Measurements from ENCODE around the gene PTPDC1.
"Not testable (repeated sequence)": the region's sequence is repeated elsewhere in the genome, so short reads cannot be mapped to it uniquely, and the experiment has no call there.

Gene PTPDC1

DNA sequence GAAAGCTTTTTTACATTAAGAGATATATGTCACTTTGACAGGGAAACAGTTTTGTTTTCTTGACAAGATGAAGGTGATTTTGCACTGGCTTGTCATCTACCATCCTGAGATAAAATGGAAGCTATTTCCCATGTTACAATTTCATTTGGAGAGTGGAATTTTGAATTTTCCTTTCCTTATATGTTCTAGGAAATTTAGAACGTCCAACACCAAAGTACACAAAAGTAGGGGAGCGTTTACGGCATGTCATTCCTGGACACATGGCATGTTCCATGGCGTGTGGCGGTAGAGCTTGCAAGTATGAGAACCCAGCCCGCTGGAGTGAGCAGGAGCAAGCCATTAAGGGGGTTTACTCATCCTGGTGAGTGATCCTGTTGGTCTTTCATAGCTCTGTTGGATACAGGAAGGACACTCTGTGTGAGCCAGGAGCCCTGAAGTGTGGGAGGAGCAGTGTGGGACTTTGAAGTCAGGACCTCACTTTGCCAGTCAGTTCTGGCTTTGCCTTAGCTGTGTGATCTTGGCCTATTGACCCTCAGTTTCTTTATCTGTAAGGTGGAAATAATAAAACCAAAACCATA, 887 bp downstream of the PTPDC1 start:
- DNase-seq = no peak
- H3K27me3 ChIP-seq (replicated peaks; ENCODE audit: control insufficient read depth, insufficient read depth, low read length, poor library complexity, severe bottlenecking) = no peaks in the 10 kb centered on the region
- no peaks in the 10 kb centered on the region for H3K4me1 ChIP-seq (ENCODE audit: control insufficient read depth, insufficient read depth, low read length, poor library complexity, severe bottlenecking)
- no peak overlapping the region for H3K27ac ChIP-seq (ENCODE audit: insufficient read depth, low read length, poor library complexity, severe bottlenecking)
- H3K4me3 ChIP-seq (ENCODE audit: insufficient read depth, low read depth, low read length, poor library complexity, severe bottlenecking) = no peak overlapping the region
- no peaks in the 10 kb centered on the region for H3K36me3 ChIP-seq (ENCODE audit: control insufficient read depth, insufficient read depth, low read length)
- no peaks in the 10 kb centered on the region for H3K9me3 ChIP-seq (ENCODE audit: control insufficient read depth, low read length)

DNA sequence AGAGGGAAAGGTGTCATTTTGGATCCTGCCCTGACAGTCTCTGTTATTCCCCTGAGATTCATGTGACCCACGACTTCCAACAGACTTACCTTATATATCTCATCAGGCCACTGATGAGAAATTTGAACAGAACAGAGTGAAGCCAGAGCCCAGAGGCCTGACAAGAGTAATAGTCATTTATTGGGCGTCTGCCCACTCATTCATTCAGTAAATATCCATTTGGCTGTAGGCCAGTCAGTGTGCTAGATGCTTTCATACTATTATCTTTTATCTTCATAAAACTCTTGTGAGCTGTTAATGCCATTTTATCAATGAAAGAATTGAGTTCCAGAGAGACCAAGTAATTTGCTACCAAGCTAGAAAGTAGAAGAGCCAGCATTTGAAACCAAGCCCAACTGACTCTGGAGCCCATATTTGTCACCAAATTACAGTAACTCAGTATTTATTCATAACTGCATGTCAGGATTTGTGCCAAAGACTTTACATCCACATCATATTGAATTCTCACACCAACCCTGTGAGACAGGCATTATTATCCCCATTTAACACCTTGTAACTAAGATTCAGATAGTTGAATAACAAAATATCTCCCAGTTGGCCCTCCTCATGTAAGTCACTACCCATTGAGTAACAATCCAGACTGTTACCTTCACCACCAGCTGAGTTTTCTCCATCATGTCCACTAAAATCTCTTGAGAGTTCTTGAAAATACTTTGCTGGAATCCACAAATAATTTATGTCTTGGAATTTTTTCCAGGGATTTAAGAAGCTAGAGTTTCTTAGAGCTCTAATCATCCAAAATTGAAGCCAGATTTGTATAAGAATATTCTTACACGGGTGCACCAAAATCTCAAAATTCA, 2.5 kb downstream of the PTPDC1 start:
- Histone ChIP-seq H3K4me3 (ENCODE audit: insufficient read depth, low read depth, low read length, poor library complexity, severe bottlenecking) (no peak overlapping the region), H3K36me3 (ENCODE audit: control insufficient read depth, insufficient read depth, low read length) (no peaks in the 10 kb centered on the region), H3K27ac (ENCODE audit: insufficient read depth, low read length, poor library complexity, severe bottlenecking) (no peak overlapping the region), H3K27me3 (replicated peaks; ENCODE audit: control insufficient read depth, insufficient read depth, low read length, poor library complexity, severe bottlenecking) (no peaks in the 10 kb centered on the region), H3K9me3 (ENCODE audit: control insufficient read depth, low read length) (no peaks in the 10 kb centered on the region), H3K4me1 (ENCODE audit: control insufficient read depth, insufficient read depth, low read length, poor library complexity, severe bottlenecking) (no peaks in the 10 kb centered on the region)
- DNase-seq = no peak

DNA sequence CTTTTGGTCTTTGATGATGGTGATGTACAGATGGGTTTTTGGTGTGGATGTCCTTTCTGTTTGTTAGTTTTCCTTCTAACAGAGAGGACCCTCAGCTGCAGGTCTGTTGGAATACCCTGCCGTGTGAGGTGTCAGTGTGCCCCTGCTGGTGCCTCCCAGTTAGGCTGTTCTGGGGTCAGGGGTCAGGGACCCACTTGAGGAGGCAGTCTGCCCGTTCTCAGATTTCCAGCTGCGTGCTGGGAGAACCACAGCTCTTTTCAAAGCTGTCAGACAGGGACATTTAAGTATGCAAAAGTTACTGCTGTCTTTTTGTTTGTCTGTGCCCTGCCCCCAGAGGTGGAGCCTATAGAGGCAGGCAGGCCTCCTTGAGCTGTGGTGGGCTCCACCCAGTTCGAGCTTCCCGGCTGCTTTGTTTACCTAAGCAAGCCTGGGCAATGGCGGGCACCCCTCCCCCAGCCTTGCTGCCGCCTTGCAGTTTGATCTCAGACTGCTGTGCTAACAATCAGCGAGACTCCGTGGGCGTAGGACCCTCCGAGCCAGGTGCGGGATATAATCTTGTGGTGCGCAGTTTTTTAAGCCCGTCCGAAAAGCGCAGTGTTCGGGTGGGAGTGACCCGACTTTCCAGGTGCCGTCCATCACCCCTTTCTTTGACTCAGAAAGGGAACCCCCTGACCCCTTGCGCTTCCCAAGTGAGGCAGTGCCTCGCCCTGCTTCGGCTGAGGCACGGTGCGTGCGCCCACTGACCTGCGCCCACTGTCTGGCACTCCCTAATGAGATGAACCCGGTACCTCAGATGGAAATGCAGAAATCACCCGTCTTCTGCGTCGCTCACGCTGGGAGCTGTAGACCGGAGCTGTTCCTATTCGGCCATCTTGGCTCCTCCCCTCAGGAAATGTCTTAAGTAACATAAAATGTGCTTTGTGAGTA, 10.2 kb downstream of the PTPDC1 start:
- H3K9me3 ChIP-seq (ENCODE audit: control insufficient read depth, low read length); H3K36me3 ChIP-seq (ENCODE audit: control insufficient read depth, insufficient read depth, low read length); H3K4me1 ChIP-seq (ENCODE audit: control insufficient read depth, insufficient read depth, low read length, poor library complexity, severe bottlenecking); H3K27me3 ChIP-seq (replicated peaks; ENCODE audit: control insufficient read depth, insufficient read depth, low read length, poor library complexity, severe bottlenecking); H3K4me3 ChIP-seq (ENCODE audit: insufficient read depth, low read depth, low read length, poor library complexity, severe bottlenecking); H3K27ac ChIP-seq (ENCODE audit: insufficient read depth, low read length, poor library complexity, severe bottlenecking); DNase-seq: not testable (repeated sequence)

DNA sequence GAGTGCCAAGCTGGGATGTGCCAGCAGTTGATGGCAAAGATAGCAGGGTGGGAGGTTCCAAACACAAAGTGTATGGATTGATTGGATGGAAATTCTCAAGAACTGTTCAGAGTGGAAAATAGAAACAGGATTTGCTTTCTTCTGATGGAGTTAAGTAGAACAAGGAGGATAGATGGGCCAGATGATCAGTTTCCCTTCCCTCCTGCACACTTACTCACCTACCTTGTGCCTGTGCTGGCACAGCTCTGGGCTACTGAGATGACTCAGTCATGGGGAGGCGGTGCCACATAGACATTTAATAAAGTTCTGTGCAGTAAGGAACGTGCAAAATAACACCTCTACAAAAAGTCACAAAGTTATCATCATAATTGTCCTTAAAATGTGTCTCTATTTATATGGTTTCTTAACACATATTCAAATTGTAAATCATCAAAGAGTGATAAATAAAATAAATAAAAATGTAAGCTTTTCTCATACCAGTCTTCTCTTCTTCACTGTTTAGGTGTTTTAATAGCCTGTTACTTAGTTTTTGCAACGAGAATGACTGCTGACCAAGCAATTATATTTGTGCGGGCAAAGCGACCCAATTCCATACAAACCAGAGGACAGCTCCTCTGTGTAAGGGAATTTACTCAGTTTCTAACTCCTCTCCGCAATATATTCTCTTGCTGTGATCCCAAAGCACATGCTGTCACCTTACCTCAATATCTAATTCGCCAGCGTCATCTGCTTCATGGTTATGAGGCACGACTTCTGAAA, 12.7 kb downstream of the PTPDC1 start:
- Histone ChIP-seq H3K4me1 (ENCODE audit: control insufficient read depth, insufficient read depth, low read length, poor library complexity, severe bottlenecking) (no peaks in the 10 kb centered on the region), H3K27me3 (replicated peaks; ENCODE audit: control insufficient read depth, insufficient read depth, low read length, poor library complexity, severe bottlenecking) (no peaks in the 10 kb centered on the region), H3K27ac (ENCODE audit: insufficient read depth, low read length, poor library complexity, severe bottlenecking) (no peak overlapping the region), H3K9me3 (ENCODE audit: control insufficient read depth, low read length) (no peaks in the 10 kb centered on the region), H3K36me3 (ENCODE audit: control insufficient read depth, insufficient read depth, low read length) (no peaks in the 10 kb centered on the region), H3K4me3 (ENCODE audit: insufficient read depth, low read depth, low read length, poor library complexity, severe bottlenecking) (no peak overlapping the region)
- DNase-seq = no peak

DNA sequence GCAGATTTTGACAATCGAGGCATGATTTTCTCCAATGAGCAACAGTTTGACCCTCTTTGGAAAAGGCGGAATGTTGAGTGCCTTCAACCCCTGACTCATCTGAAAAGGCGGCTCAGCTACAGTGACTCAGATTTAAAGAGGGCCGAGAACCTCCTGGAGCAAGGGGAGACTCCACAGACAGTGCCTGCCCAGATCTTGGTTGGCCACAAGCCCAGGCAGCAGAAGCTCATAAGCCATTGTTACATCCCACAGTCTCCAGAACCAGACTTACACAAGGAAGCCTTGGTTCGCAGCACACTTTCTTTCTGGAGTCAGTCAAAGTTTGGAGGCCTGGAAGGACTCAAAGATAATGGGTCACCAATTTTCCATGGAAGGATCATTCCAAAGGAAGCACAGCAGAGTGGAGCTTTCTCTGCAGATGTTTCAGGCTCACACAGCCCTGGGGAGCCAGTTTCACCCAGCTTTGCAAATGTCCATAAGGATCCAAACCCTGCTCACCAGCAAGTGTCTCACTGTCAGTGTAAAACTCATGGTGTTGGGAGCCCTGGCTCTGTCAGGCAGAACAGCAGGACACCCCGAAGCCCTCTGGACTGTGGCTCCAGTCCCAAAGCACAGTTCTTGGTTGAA, 13.6 kb downstream of the PTPDC1 start:
- no peak overlapping the region for H3K27ac ChIP-seq (ENCODE audit: insufficient read depth, low read length, poor library complexity, severe bottlenecking)
- no peaks in the 10 kb centered on the region for H3K27me3 ChIP-seq (replicated peaks; ENCODE audit: control insufficient read depth, insufficient read depth, low read length, poor library complexity, severe bottlenecking)
- H3K36me3 ChIP-seq (ENCODE audit: control insufficient read depth, insufficient read depth, low read length) = no peaks in the 10 kb centered on the region
- H3K4me3 ChIP-seq (ENCODE audit: insufficient read depth, low read depth, low read length, poor library complexity, severe bottlenecking) = no peak overlapping the region
- no peaks in the 10 kb centered on the region for H3K9me3 ChIP-seq (ENCODE audit: control insufficient read depth, low read length)
- H3K4me1 ChIP-seq (ENCODE audit: control insufficient read depth, insufficient read depth, low read length, poor library complexity, severe bottlenecking) = no peaks in the 10 kb centered on the region
- DNase-seq = no peak

DNA sequence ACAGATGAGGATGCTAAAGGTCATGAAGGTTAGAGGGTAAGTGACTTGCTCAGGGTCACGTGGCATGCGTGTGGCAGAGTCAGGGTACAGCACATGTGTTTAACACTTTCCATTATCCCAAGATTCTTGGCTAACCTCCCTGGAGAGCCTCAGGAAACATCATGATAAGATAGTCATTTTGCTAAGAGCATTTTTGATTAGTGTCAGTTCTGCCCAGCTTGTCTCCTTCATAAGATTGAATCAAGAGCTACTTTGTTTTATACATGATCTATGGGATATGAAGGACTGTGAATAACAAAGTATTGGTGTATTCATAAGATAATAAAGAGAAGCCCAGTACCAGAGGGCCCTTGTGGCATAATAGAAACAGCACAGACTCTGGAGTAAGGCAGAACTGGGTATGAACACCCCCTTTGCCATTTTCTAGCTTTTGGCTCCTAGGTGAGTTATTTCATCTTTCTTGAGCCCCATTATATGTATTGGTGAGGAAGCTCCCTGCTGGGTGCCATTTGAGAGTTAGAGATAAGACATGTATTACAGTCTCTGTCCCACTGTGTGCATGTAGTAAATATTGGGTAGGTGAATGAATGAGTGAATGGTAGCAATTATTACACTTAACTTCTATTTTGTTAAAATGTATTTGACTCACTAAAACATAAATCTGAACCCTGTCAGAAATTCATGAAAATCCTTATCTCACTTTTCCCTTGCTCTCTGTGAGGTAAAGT, 16.1 kb downstream of the PTPDC1 start:
- H3K9me3 ChIP-seq (ENCODE audit: control insufficient read depth, low read length) = no peaks in the 10 kb centered on the region
- H3K27me3 ChIP-seq (replicated peaks; ENCODE audit: control insufficient read depth, insufficient read depth, low read length, poor library complexity, severe bottlenecking) = no peaks in the 10 kb centered on the region
- no peak overlapping the region for H3K27ac ChIP-seq (ENCODE audit: insufficient read depth, low read length, poor library complexity, severe bottlenecking)
- no peaks in the 10 kb centered on the region for H3K36me3 ChIP-seq (ENCODE audit: control insufficient read depth, insufficient read depth, low read length)
- H3K4me1 ChIP-seq (ENCODE audit: control insufficient read depth, insufficient read depth, low read length, poor library complexity, severe bottlenecking) = no peaks in the 10 kb centered on the region
- DNase-seq = no peak
- H3K4me3 ChIP-seq (ENCODE audit: insufficient read depth, low read depth, low read length, poor library complexity, severe bottlenecking) = no peak overlapping the region

DNA sequence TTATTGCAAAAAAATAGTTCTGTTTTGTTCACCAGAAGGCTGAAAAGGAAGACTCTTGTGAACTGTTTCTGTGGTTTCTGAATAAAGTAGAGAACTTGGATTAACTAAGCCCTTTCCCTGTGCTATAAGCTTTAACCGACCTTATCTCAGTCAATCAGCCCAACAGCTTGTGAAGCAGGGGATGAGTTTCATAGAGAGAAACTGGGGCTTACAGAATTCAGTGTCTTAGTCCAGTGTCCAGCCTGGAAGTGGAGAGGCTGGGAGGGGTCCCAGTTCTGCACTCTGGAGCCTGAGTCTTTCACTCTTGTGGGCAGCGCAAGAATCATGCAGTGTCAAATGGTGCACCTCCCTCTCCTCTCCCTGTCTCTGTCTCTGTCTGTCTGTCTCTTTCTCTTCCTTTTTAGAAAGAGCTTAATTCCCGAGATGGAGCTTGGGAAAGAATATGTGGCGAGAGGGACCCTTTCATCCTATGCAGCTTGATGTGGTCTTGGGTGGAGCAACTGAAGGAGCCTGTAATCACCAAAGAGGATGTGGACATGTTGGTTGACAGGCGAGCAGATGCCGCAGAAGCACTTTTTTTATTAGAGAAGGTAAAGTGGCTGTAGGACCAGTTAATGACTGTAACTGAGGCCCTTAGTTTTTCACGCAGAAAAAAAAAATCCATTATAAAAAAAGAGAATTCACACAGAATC, 17.0 kb downstream of the PTPDC1 start:
- Histone ChIP-seq H3K9me3 (ENCODE audit: control insufficient read depth, low read length) (no peaks in the 10 kb centered on the region), H3K4me3 (ENCODE audit: insufficient read depth, low read depth, low read length, poor library complexity, severe bottlenecking) (no peak overlapping the region), H3K4me1 (ENCODE audit: control insufficient read depth, insufficient read depth, low read length, poor library complexity, severe bottlenecking) (no peaks in the 10 kb centered on the region), H3K27me3 (replicated peaks; ENCODE audit: control insufficient read depth, insufficient read depth, low read length, poor library complexity, severe bottlenecking) (no peaks in the 10 kb centered on the region), H3K27ac (ENCODE audit: insufficient read depth, low read length, poor library complexity, severe bottlenecking) (no peak overlapping the region), H3K36me3 (ENCODE audit: control insufficient read depth, insufficient read depth, low read length) (no peaks in the 10 kb centered on the region)
- no peak for DNase-seq

DNA sequence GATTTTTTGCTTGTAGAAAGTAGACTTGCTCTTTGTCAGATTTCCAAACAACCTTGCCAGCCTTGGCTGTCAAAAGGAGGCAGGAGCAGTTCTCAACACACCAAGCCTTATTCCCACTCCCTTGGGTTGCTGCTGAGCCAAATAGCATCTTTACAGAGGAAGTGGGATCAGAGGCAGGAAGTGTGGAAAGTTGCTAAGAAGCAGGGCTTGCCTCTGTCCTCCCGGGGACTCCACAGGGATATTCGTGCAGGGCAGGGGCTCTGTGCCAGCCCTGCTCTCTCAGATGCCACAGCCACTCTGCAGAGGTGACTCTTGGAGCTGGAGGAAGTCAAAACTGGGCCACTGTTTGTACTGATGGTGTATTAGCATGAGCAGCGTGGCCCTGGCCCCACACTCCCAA, 24.3 kb downstream of the PTPDC1 start:
- Histone ChIP-seq H3K27ac (ENCODE audit: insufficient read depth, low read length, poor library complexity, severe bottlenecking) (no peak overlapping the region), H3K4me1 (ENCODE audit: control insufficient read depth, insufficient read depth, low read length, poor library complexity, severe bottlenecking) (no peaks in the 10 kb centered on the region), H3K36me3 (ENCODE audit: control insufficient read depth, insufficient read depth, low read length) (no peaks in the 10 kb centered on the region), H3K4me3 (ENCODE audit: insufficient read depth, low read depth, low read length, poor library complexity, severe bottlenecking) (no peak overlapping the region), H3K9me3 (ENCODE audit: control insufficient read depth, low read length) (no peaks in the 10 kb centered on the region), H3K27me3 (replicated peaks; ENCODE audit: control insufficient read depth, insufficient read depth, low read length, poor library complexity, severe bottlenecking) (no peaks in the 10 kb centered on the region)
- no peak for DNase-seq

Data from effector memory CD4-positive, alpha-beta T cell (primary cell).